H1 (cell line): ENCODE results near the gene CACNG7. TPM values are rescaled to one million over a fixed set of nuclear protein-coding genes. Genes with fewer than 3 reads are reported as not detected.

ENCODE experiments used
- CTCF ChIA-PET: fragments of 300-600 bp; sonication (Branson Sonifier 250); formaldehyde crosslinking; loops from one replicate; lab custom pipeline; 2021; ENCODE audit not compliant: partially characterized antibody; lab: Charles Lee
- POLR2A ChIA-PET: fragments of 300-600 bp; sonication (Branson Sonifier 250); formaldehyde crosslinking; loops from one replicate; lab custom pipeline; 2021; ENCODE audit warnings: inconsistent platforms; ENCODE audit not compliant: partially characterized antibody; lab: Charles Lee
- DNase-seq, 2 experiments: peaks; one replicate each; pipeline versions ENCODE4 v3.0.0 to v3.0.0-alpha.2; 2010 to 2022; ENCODE audit warnings: low spot score in 2 of 2, low read depth in 1 of 2, mixed read lengths in 1 of 2
- FAIRE-seq: peaks from 2 replicates; lab custom pipeline; 2011; peaks lifted over from hg19 to GRCh38; lab: Jason Lieb, UNC
- H2AFZ ChIP-seq: 2 replicates; pipeline ENCODE4 v1.8.1; 2012; ENCODE audit warnings: low read length, inconsistent platforms
- H2AK5ac ChIP-seq: 2 replicates; pipeline ENCODE4 v1.6.1; 2013; ENCODE audit warnings: low read depth, low read length
- H2BK120ac ChIP-seq: replicated peaks from 2 replicates; pipeline ENCODE3; 2013; ENCODE audit warnings: low read depth, low read length, inconsistent platforms
- H2BK12ac ChIP-seq: 2 replicates; pipeline ENCODE4 v1.6.1; 2013; ENCODE audit warnings: low read depth, low read length
- H2BK15ac ChIP-seq: 2 replicates; pipeline ENCODE4 v1.6.1; 2013; ENCODE audit warnings: low read length
- H2BK20ac ChIP-seq: 2 replicates; pipeline ENCODE4 v1.6.1; 2013; ENCODE audit warnings: low read length
- H2BK5ac ChIP-seq: 2 replicates; pipeline ENCODE4 v1.6.1; 2013; ENCODE audit warnings: low read depth, low read length
- H3K14ac ChIP-seq: 2 replicates; pipeline ENCODE4 v1.6.1; 2013; ENCODE audit warnings: inconsistent platforms; ENCODE audit not compliant: insufficient read length
- H3K18ac ChIP-seq: 2 replicates; pipeline ENCODE4 v1.6.1; 2013; ENCODE audit warnings: low read length; ENCODE audit errors: extremely low read depth
- H3K23ac ChIP-seq: 2 replicates; pipeline ENCODE4 v1.6.1; 2013; ENCODE audit warnings: inconsistent platforms; ENCODE audit not compliant: insufficient read length
- H3K23me2 ChIP-seq: 2 replicates; pipeline ENCODE4 v1.6.1; 2013; ENCODE audit warnings: low read depth, low read length
- H3K27ac ChIP-seq: 2 replicates; pipeline ENCODE4 v1.6.1; 2011; ENCODE audit warnings: low read depth, low read length, inconsistent platforms
- H3K27me3 ChIP-seq, 4 experiments: replicated peaks in 1 of 4; 1 replicate in 1 of 4; 2 replicates in 3 of 4; pipeline versions ENCODE4 v1.6.1 to v1.8.1; 2011 to 2013; ENCODE audit warnings: low read length in 3 of 4, mild to moderate bottlenecking in 3 of 4, inconsistent platforms in 2 of 4, mixed read lengths in 2 of 4, moderate library complexity in 1 of 4; ENCODE audit not compliant: control insufficient read depth in 3 of 4, insufficient read depth in 3 of 4; ENCODE audit errors: extremely low read depth in 1 of 4
- H3K36me3 ChIP-seq, 4 experiments: 2 replicates each; pipeline versions ENCODE4 v1.6.1 to v1.8.1; 2011 to 2013; ENCODE audit warnings: mild to moderate bottlenecking in 4 of 4, low read length in 3 of 4, moderate library complexity in 2 of 4, control low read depth in 1 of 4, inconsistent platforms in 1 of 4; ENCODE audit not compliant: insufficient read depth in 4 of 4, control insufficient read depth in 2 of 4
- H3K4ac ChIP-seq: replicated peaks from 2 replicates; pipeline ENCODE3; 2013; ENCODE audit warnings: low read length, low read depth, mixed read lengths, inconsistent platforms; ENCODE audit not compliant: insufficient read length
- H3K4me1 ChIP-seq, 4 experiments: replicated peaks in 1 of 4; 1 replicate in 1 of 4; 2 replicates in 3 of 4; pipeline versions ENCODE4 v1.6.1 to v1.8.1; 2011 to 2013; ENCODE audit warnings: low read length in 3 of 4, inconsistent platforms in 2 of 4, mixed read lengths in 1 of 4; ENCODE audit not compliant: insufficient read depth in 4 of 4, control insufficient read depth in 3 of 4
- H3K4me2 ChIP-seq, 2 experiments: 2 replicates each; pipeline versions ENCODE4 v1.6.1 to v1.8.1; 2011 to 2013; ENCODE audit warnings: low read depth in 2 of 2, low read length in 2 of 2, control low read depth in 1 of 2, inconsistent platforms in 1 of 2, mild to moderate bottlenecking in 1 of 2; ENCODE audit not compliant: insufficient read depth in 1 of 2
- H3K4me3 ChIP-seq, 4 experiments: fragments of 200-600, 300-600 bp in 1 of 4; sonication (generic), shearing (Covaris generic), sonication (Bioruptor Twin) in 1 of 4; 2 replicates each; pipeline versions ENCODE4 v1.5.1 to v1.8.1; 2011 to 2016; ENCODE audit warnings: low read length in 4 of 4, low read depth in 3 of 4, control low read depth in 2 of 4, inconsistent platforms in 2 of 4, mild to moderate bottlenecking in 2 of 4, mixed read lengths in 1 of 4, moderate library complexity in 1 of 4; ENCODE audit not compliant: insufficient read depth in 2 of 4; ENCODE audit errors: extremely low read depth in 1 of 4
- H3K56ac ChIP-seq: replicated peaks from 2 replicates; pipeline ENCODE3; 2013; ENCODE audit warnings: low read depth, mild to moderate bottlenecking, mixed read lengths, low read length, inconsistent platforms; ENCODE audit not compliant: insufficient read length
- H3K79me1 ChIP-seq: 2 replicates; pipeline ENCODE4 v1.6.1; 2013; ENCODE audit warnings: low read depth, low read length, control low read depth
- H3K79me2 ChIP-seq, 2 experiments: 2 replicates each; pipeline versions ENCODE4 v1.6.1 to v1.8.1; 2012 to 2013; ENCODE audit warnings: low read length in 2 of 2, mild to moderate bottlenecking in 2 of 2, inconsistent platforms in 1 of 2; ENCODE audit not compliant: insufficient read depth in 2 of 2, control insufficient read depth in 1 of 2
- H3K9ac ChIP-seq, 4 experiments: replicated peaks in 1 of 4; 1 replicate in 1 of 4; 2 replicates in 3 of 4; pipeline versions ENCODE4 v1.6.1 to v1.8.1; 2011 to 2013; ENCODE audit warnings: low read depth in 3 of 4, low read length in 3 of 4, control low read depth in 2 of 4, mild to moderate bottlenecking in 2 of 4, moderate library complexity in 2 of 4, inconsistent platforms in 1 of 4; ENCODE audit errors: extremely low read depth in 1 of 4
- H3K9me3 ChIP-seq, 2 experiments: 2 replicates each; pipeline versions ENCODE4 v1.6.1 to v1.8.1; 2012 to 2013; ENCODE audit warnings: mild to moderate bottlenecking in 2 of 2, moderate library complexity in 2 of 2, control low read depth in 1 of 2, inconsistent platforms in 1 of 2, low read depth in 1 of 2, low read length in 1 of 2, mixed read lengths in 1 of 2; ENCODE audit not compliant: insufficient read depth in 2 of 2
- H4K20me1 ChIP-seq, 2 experiments: replicated peaks in 1 of 2; 2 replicates each; pipeline versions ENCODE3 to v1.8.1; 2011 to 2013; ENCODE audit warnings: inconsistent platforms in 2 of 2, low read length in 2 of 2, mild to moderate bottlenecking in 1 of 2; ENCODE audit not compliant: insufficient read depth in 2 of 2, control insufficient read depth in 1 of 2
- H4K5ac ChIP-seq: 2 replicates; pipeline ENCODE4 v1.6.1; 2013; ENCODE audit warnings: low read length, low read depth, mixed read lengths, inconsistent platforms; ENCODE audit not compliant: insufficient read length
- H4K8ac ChIP-seq: 2 replicates; pipeline ENCODE4 v1.8.0; 2013; ENCODE audit warnings: mild to moderate bottlenecking, moderate library complexity, low read length, inconsistent platforms; ENCODE audit not compliant: insufficient read depth; ENCODE audit errors: extremely low read depth
- H4K91ac ChIP-seq: replicated peaks from 2 replicates; pipeline ENCODE3; 2013; ENCODE audit warnings: low read length, mixed read lengths, inconsistent platforms; ENCODE audit not compliant: insufficient read length
- SP1 ChIP-seq: IDR thresholded peaks from 2 replicates; pipeline ENCODE4 v1.6.1; 2011; ENCODE audit warnings: low read depth, low read length
- WGBS, 2 experiments: shearing (Covaris generic) in 1 of 2; methylation state at CpG; one replicate each; pipeline versions ENCODE4 v1.1.6 to v1.1.7; 2013 to 2015; ENCODE audit warnings: low lambda C conversion rate in 2 of 2, mixed read lengths in 2 of 2, inconsistent platforms in 1 of 2, low coverage in 1 of 2, missing lambda C conversion rate in 1 of 2; ENCODE audit not compliant: insufficient replicate concordance in 2 of 2, insufficient coverage in 1 of 2, insufficient read length in 1 of 2; ENCODE audit errors: extremely low coverage in 1 of 2, missing lambda C conversion rate in 1 of 2; 5-methylcytosine and 5-hydroxymethylcytosine counted together
- polyA plus RNA-seq, 7 experiments: library from polyadenylated mRNA; depleted of rRNA in 3 of 7; stranded (reverse) in 5 of 7; unstranded in 2 of 7; fragments of >200 nt in 5 of 7; fragments of 200-250 nt in 2 of 7; gene quantifications; 1 replicate in 5 of 7; 2 replicates in 1 of 7; 4 replicates in 1 of 7; pipeline versions ENCODE4 v1.2.1 to v1.2.3, GENCODE V29; 2011 to 2013; ENCODE audit warnings: missing spikeins in 2 of 7, mixed read lengths in 2 of 7
- total RNA-seq: library from RNA; stranded (reverse); fragmentation: NEBNext Ultra II Directional; extraction: Animal tissue kit (Norgen Biotek cat#: 25700); gene quantifications from 2 replicates; pipeline ENCODE4 v1.2.1, GENCODE V29; 2021
- TF ChIP-seq, protein P1 (sequence below): IDR thresholded peaks from 2 replicates; pipeline ENCODE4 v1.6.1; 2011; ENCODE audit warnings: low read depth, mild to moderate bottlenecking, low read length; ENCODE audit not compliant: insufficient read depth

Gene CACNG7
- total and polyA plus RNA-seq, 2 of the 8 experiments (the other 6 are each of a cell fraction or from before 2014, with no cell fraction given), result 28.9 to 69.8 TPM

DNA sequence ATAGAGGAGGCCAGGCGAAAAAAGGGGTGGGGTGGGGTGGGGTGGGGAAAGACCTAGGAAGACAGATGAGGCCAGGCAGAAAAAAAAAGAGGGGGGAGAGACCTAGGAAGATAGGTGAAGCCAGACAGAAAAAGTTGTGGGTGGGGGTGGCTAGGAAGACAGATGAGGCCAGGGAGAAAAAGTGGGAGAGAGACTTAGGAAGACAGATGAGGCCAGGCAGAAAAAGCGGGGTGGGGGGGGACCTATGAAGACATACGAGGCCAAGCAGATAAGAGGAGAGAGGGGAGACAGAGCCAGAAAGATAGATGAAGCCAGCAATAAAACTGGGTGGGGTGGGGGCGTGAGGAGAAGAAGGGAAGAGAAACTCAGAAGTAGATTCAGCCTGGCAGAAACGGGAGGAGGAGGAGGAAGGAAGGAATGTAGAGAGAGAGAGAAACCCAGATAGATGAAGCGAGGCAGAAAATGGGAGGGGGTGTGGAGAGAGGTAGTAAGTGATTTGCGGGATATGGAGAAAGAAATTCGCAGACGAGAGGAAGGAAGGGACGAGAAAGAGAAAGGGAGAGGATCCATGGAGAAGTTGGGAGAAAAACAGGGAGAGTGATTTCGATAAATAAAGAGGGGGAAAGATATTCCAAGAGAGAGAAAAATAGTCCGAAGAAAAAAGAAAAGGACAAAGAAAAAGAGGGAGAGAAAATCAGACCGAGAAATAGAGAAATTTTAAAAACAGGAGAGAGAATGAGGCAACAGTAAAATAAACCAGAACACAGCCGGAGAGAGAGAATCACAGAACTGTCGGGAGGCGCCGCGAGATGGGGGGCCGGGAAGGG lies 70.1 kb downstream of the CACNG7 start:
- peaks cover 0 to 2% (median 0%) of the 10 kb centered on the region in 4 experiments; a peak in 3 of 7 replicates for H3K27me3 ChIP-seq
- CTCF ChIA-PET, result interaction anchor here (0.5 to 3.2 kb wide), 5 partner anchors 20 to 51 kb away, joined by 3 to 35 read pairs (median 5); no protein-coding TSS in a partner anchor

More for the DNA sequence above, 70.1 kb downstream of the CACNG7 start:
- no peak overlapping the region; the same call in 1 of the 2 replicates for H3K18ac ChIP-seq
- no peak overlapping the region for H4K5ac ChIP-seq
- peaks cover 0 to 3% of the 10 kb centered on the region in 2 experiments; a peak in 1 of 4 replicates for H3K79me2 ChIP-seq
- H3K23me2 ChIP-seq, result peaks cover 28% of the 10 kb centered on the region
- H3K56ac ChIP-seq, result peak overlapping the region; percentile 3
- no peak overlapping the region for H2AK5ac ChIP-seq
- TF ChIP-seq, protein P1, sequence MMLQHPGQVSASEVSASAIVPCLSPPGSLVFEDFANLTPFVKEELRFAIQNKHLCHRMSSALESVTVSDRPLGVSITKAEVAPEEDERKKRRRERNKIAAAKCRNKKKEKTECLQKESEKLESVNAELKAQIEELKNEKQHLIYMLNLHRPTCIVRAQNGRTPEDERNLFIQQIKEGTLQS, result no peak
- TF ChIP-seq SP1, result 0 out of 2 replicates have a peak, but pooled peaks have one; percentile 21
- TF ChIP-seq, all 59 proteins: peak for 1
- WGBS, 2 experiments, result 1% methylated on average over 17 of the region's 19 CpGs; no CpG with 5 or more reads in 1 of the 2 experiments
- Histone ChIP-seq H3K4me1 (peaks cover 4 to 14% (median 9%) of the 10 kb centered on the region in 4 experiments), H4K20me1 (peaks cover 6 to 9% of the 10 kb centered on the region in 2 experiments), H3K27ac (no peak overlapping the region; the same call in 1 of the 2 replicates), H2AFZ (no peak overlapping the region), H3K23ac (no peak overlapping the region), H3K14ac (no peak overlapping the region), H3K9me3 (no peaks in the 10 kb centered on the region), H4K91ac (peak overlapping the region; percentile 39), H3K4me3 (peak overlapping the region; percentile 78 to 88 (median 84)), H3K4ac (no peak overlapping the region), H2BK5ac (peak overlapping the region; percentile 78; the same call in 1 of the 2 replicates), H2BK20ac (no peak overlapping the region), H3K79me1 (no peaks in the 10 kb centered on the region), H2BK120ac (no peak overlapping the region), H3K9ac (peak overlapping the region; percentile 65 to 83 (median 76)), H3K4me2 (peak overlapping the region; percentile 90 to 95), H4K8ac (no peak overlapping the region), H2BK12ac (0 out of 2 replicates have a peak overlapping the region, but pooled peaks have one; percentile 4), H3K36me3 (no peaks in the 10 kb centered on the region), H2BK15ac (no peak overlapping the region)
- DNase-seq (no peak), FAIRE-seq (no peak)
- POLR2A ChIA-PET, result interaction anchor here (0.6 to 3.3 kb wide), 13 partner anchors 8 to 126 kb away, joined by 3 to 30 read pairs (median 4); partner anchors contain the start of gene CACNG6
